OCI-LY3 (cell line): ENCODE data around the gene CDON.

ENCODE experiments used
- CTCF ChIP-seq: fragments of 200-600, 300-600 bp; sonication (generic); IDR thresholded peaks from 2 replicates; pipeline ENCODE4 v1.5.1; 2014; ENCODE audit warnings: antibody characterized with exemption, low read length, low read depth
- EZH2phosphoT487 ChIP-seq: fragments of 200-600 bp; shearing (Covaris generic); IDR thresholded peaks from 2 replicates; pipeline ENCODE4 v1.6.1; 2018; ENCODE audit warnings: antibody characterized with exemption, mixed run types, low read depth

GRCh38 chr11:126072801-126073594 lies 10.3 kb upstream of the CDON start:
- no peak for TF ChIP-seq CTCF
- no peak for TF ChIP-seq EZH2phosphoT487
